ENCODE data around the gene PHF13.

DNA sequence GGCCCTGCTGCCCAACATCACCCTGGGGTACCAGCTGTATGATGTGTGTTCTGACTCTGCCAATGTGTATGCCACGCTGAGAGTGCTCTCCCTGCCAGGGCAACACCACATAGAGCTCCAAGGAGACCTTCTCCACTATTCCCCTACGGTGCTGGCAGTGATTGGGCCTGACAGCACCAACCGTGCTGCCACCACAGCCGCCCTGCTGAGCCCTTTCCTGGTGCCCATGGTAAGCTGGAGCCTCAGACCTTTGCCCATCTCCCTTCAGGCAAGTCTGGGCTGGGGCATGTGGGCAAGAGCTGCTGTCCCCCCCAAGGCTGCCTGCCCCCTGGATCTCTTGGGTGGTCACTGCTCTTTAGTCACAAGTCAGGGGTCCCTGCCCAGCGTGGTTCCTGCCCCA is 42.5 kb upstream of the PHF13 start:
- TF ChIP-seq, protein P1, sequence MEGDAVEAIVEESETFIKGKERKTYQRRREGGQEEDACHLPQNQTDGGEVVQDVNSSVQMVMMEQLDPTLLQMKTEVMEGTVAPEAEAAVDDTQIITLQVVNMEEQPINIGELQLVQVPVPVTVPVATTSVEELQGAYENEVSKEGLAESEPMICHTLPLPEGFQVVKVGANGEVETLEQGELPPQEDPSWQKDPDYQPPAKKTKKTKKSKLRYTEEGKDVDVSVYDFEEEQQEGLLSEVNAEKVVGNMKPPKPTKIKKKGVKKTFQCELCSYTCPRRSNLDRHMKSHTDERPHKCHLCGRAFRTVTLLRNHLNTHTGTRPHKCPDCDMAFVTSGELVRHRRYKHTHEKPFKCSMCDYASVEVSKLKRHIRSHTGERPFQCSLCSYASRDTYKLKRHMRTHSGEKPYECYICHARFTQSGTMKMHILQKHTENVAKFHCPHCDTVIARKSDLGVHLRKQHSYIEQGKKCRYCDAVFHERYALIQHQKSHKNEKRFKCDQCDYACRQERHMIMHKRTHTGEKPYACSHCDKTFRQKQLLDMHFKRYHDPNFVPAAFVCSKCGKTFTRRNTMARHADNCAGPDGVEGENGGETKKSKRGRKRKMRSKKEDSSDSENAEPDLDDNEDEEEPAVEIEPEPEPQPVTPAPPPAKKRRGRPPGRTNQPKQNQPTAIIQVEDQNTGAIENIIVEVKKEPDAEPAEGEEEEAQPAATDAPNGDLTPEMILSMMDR (IDR thresholded peaks at IDR 0.05; ENCODE audit: poor library complexity) = no peak
- TF ChIP-seq EZH2phosphoT487 (IDR thresholded peaks at IDR 0.05; ENCODE audit: low read depth, severe bottlenecking, unreplicated experiment) (no peak), EZH2 (IDR thresholded peaks at IDR 0.05; ENCODE audit: borderline replicate concordance) (no peak)
